ENCODE results near the gene ZNF280C.

ZNF280C gene

GRCh38 chrX:130295519-130296296, 27.0 kb upstream of the ZNF280C start:
- no peak overlapping the region for H2BK12ac ChIP-seq (ENCODE audit: low read length)
- no peaks in the 10 kb centered on the region for H3K4me1 ChIP-seq (ENCODE audit: control insufficient read depth in 1 of 2, insufficient read depth in 2 of 2, low read length in 2 of 2)
- H3K4me2 ChIP-seq (ENCODE audit: low read length) = no peak overlapping the region
- H3K79me2 ChIP-seq (ENCODE audit: control insufficient read depth, insufficient read depth, low read length, poor library complexity) = no peaks in the 10 kb centered on the region
- H3K4me3 ChIP-seq (ENCODE audit: low read depth, low read length) = no peak overlapping the region
- H3K23ac ChIP-seq (ENCODE audit: low read length) = no peak overlapping the region
- no peak overlapping the region for H3K27ac ChIP-seq (ENCODE audit: low read depth, low read length)
- no peak overlapping the region for H2BK5ac ChIP-seq (ENCODE audit: low read depth, low read length, poor library complexity)
- H4K8ac ChIP-seq (ENCODE audit: low read depth, low read length) = no peak overlapping the region
- H4K12ac ChIP-seq (ENCODE audit: low read depth, low read length) = no peak overlapping the region
- no peaks in the 10 kb centered on the region for H3K9me3 ChIP-seq (ENCODE audit: insufficient read depth, low read depth, low read length)
- no peak overlapping the region for H2AFZ ChIP-seq (ENCODE audit: insufficient read depth, low read length, poor library complexity)
- no peak overlapping the region for H3K9ac ChIP-seq (ENCODE audit: low read length)
- no peaks in the 10 kb centered on the region for H3K79me1 ChIP-seq (ENCODE audit: low read length)
- no peak overlapping the region for H3K4ac ChIP-seq (ENCODE audit: low read depth, low read length)
- WGBS (ENCODE audit: extremely low coverage, insufficient coverage, insufficient read length) = no CpG with 5 or more reads among the region's 5 CpGs
- no peak for DNase-seq
- H2AK5ac ChIP-seq (ENCODE audit: low read length) = no peak overlapping the region
- H4K91ac ChIP-seq (ENCODE audit: low read depth, low read length) = no peak overlapping the region
- H3K36me3 ChIP-seq (ENCODE audit: control insufficient read depth in 1 of 2, insufficient read depth in 2 of 2, low read length in 2 of 2) = no peaks in the 10 kb centered on the region
- no peak overlapping the region for H3K14ac ChIP-seq (ENCODE audit: low read length)
- H3K18ac ChIP-seq (ENCODE audit: low read length) = no peak overlapping the region
- H3K27me3 ChIP-seq (ENCODE audit: insufficient read depth, low read length) = no peaks in the 10 kb centered on the region
- H2BK120ac ChIP-seq (ENCODE audit: insufficient read depth, low read length, poor library complexity) = no peak overlapping the region

GRCh38 chrX:130287071-130287770, 18.5 kb upstream of the ZNF280C start:
- H2BK12ac ChIP-seq (ENCODE audit: low read length) = no peak overlapping the region
- H3K79me2 ChIP-seq (ENCODE audit: control insufficient read depth, insufficient read depth, low read length, poor library complexity) = no peaks in the 10 kb centered on the region
- H3K4ac ChIP-seq (ENCODE audit: low read depth, low read length) = no peak overlapping the region
- H2BK5ac ChIP-seq (ENCODE audit: low read depth, low read length, poor library complexity) = no peak overlapping the region
- H3K36me3 ChIP-seq (ENCODE audit: control insufficient read depth in 1 of 2, insufficient read depth in 2 of 2, low read length in 2 of 2) = no peaks in the 10 kb centered on the region
- H4K8ac ChIP-seq (ENCODE audit: low read depth, low read length) = no peak overlapping the region
- H2AK5ac ChIP-seq (ENCODE audit: low read length) = no peak overlapping the region
- H3K4me2 ChIP-seq (ENCODE audit: low read length) = no peak overlapping the region
- H3K79me1 ChIP-seq (ENCODE audit: low read length) = no peaks in the 10 kb centered on the region
- no peaks in the 10 kb centered on the region for H3K9me3 ChIP-seq (ENCODE audit: insufficient read depth, low read depth, low read length)
- no peak overlapping the region for H3K23ac ChIP-seq (ENCODE audit: low read length)
- no CpG with 5 or more reads among the region's 11 CpGs for WGBS (ENCODE audit: extremely low coverage, insufficient coverage, insufficient read length)
- H3K4me3 ChIP-seq (ENCODE audit: low read depth, low read length) = no peak overlapping the region
- no peaks in the 10 kb centered on the region for H3K27me3 ChIP-seq (ENCODE audit: insufficient read depth, low read length)
- no peak overlapping the region for H2AFZ ChIP-seq (ENCODE audit: insufficient read depth, low read length, poor library complexity)
- no peak overlapping the region for H4K91ac ChIP-seq (ENCODE audit: low read depth, low read length)
- no peak for DNase-seq
- H4K12ac ChIP-seq (ENCODE audit: low read depth, low read length) = no peak overlapping the region
- H3K4me1 ChIP-seq (ENCODE audit: control insufficient read depth in 1 of 2, insufficient read depth in 2 of 2, low read length in 2 of 2) = no peaks in the 10 kb centered on the region
- no peak overlapping the region for H3K9ac ChIP-seq (ENCODE audit: low read length)
- H3K27ac ChIP-seq (ENCODE audit: low read depth, low read length) = no peak overlapping the region
- no peak overlapping the region for H3K14ac ChIP-seq (ENCODE audit: low read length)
- no peak overlapping the region for H3K18ac ChIP-seq (ENCODE audit: low read length)
- no peak overlapping the region for H2BK120ac ChIP-seq (ENCODE audit: insufficient read depth, low read length, poor library complexity)

GRCh38 chrX:130285710-130286109, 17.0 kb upstream of the ZNF280C start:
- H3K27me3 ChIP-seq (ENCODE audit: insufficient read depth, low read length) = no peaks in the 10 kb centered on the region
- H2BK5ac ChIP-seq (ENCODE audit: low read depth, low read length, poor library complexity) = no peak overlapping the region
- no peak overlapping the region for H4K91ac ChIP-seq (ENCODE audit: low read depth, low read length)
- no peak overlapping the region for H2BK120ac ChIP-seq (ENCODE audit: insufficient read depth, low read length, poor library complexity)
- no CpG with 5 or more reads among the region's 2 CpGs for WGBS (ENCODE audit: extremely low coverage, insufficient coverage, insufficient read length)
- H3K4ac ChIP-seq (ENCODE audit: low read depth, low read length) = no peak overlapping the region
- no peaks in the 10 kb centered on the region for H3K79me2 ChIP-seq (ENCODE audit: control insufficient read depth, insufficient read depth, low read length, poor library complexity)
- DNase-seq = no peak
- no peaks in the 10 kb centered on the region for H3K36me3 ChIP-seq (ENCODE audit: control insufficient read depth in 1 of 2, insufficient read depth in 2 of 2, low read length in 2 of 2)
- no peaks in the 10 kb centered on the region for H3K9me3 ChIP-seq (ENCODE audit: insufficient read depth, low read depth, low read length)
- H3K18ac ChIP-seq (ENCODE audit: low read length) = no peak overlapping the region
- H3K4me3 ChIP-seq (ENCODE audit: low read depth, low read length) = no peak overlapping the region
- no peak overlapping the region for H3K27ac ChIP-seq (ENCODE audit: low read depth, low read length)
- no peak overlapping the region for H2AFZ ChIP-seq (ENCODE audit: insufficient read depth, low read length, poor library complexity)
- no peaks in the 10 kb centered on the region for H3K79me1 ChIP-seq (ENCODE audit: low read length)
- no peak overlapping the region for H2AK5ac ChIP-seq (ENCODE audit: low read length)
- no peak overlapping the region for H3K14ac ChIP-seq (ENCODE audit: low read length)
- H3K4me2 ChIP-seq (ENCODE audit: low read length) = no peak overlapping the region
- H3K23ac ChIP-seq (ENCODE audit: low read length) = no peak overlapping the region
- H3K9ac ChIP-seq (ENCODE audit: low read length) = no peak overlapping the region
- H3K4me1 ChIP-seq (ENCODE audit: control insufficient read depth in 1 of 2, insufficient read depth in 2 of 2, low read length in 2 of 2) = no peaks in the 10 kb centered on the region
- H4K12ac ChIP-seq (ENCODE audit: low read depth, low read length) = no peak overlapping the region
- no peak overlapping the region for H4K8ac ChIP-seq (ENCODE audit: low read depth, low read length)
- no peak overlapping the region for H2BK12ac ChIP-seq (ENCODE audit: low read length)

GRCh38 chrX:130285069-130285620, 16.4 kb upstream of the ZNF280C start:
- Histone ChIP-seq H3K9me3 (ENCODE audit: insufficient read depth, low read depth, low read length) (no peaks in the 10 kb centered on the region), H4K12ac (ENCODE audit: low read depth, low read length) (no peak overlapping the region), H3K4me1 (ENCODE audit: control insufficient read depth in 1 of 2, insufficient read depth in 2 of 2, low read length in 2 of 2) (no peaks in the 10 kb centered on the region), H2BK12ac (ENCODE audit: low read length) (no peak overlapping the region), H3K23ac (ENCODE audit: low read length) (no peak overlapping the region), H4K91ac (ENCODE audit: low read depth, low read length) (no peak overlapping the region), H3K27me3 (ENCODE audit: insufficient read depth, low read length) (no peaks in the 10 kb centered on the region), H3K4me3 (ENCODE audit: low read depth, low read length) (no peak overlapping the region), H3K4me2 (ENCODE audit: low read length) (no peak overlapping the region), H2BK120ac (ENCODE audit: insufficient read depth, low read length, poor library complexity) (no peak overlapping the region), H3K14ac (ENCODE audit: low read length) (no peak overlapping the region), H3K79me2 (ENCODE audit: control insufficient read depth, insufficient read depth, low read length, poor library complexity) (no peaks in the 10 kb centered on the region), H3K79me1 (ENCODE audit: low read length) (no peaks in the 10 kb centered on the region), H3K4ac (ENCODE audit: low read depth, low read length) (no peak overlapping the region), H3K36me3 (ENCODE audit: control insufficient read depth in 1 of 2, insufficient read depth in 2 of 2, low read length in 2 of 2) (no peaks in the 10 kb centered on the region), H2AFZ (ENCODE audit: insufficient read depth, low read length, poor library complexity) (no peak overlapping the region), H3K18ac (ENCODE audit: low read length) (no peak overlapping the region), H2BK5ac (ENCODE audit: low read depth, low read length, poor library complexity) (no peak overlapping the region), H3K27ac (ENCODE audit: low read depth, low read length) (no peak overlapping the region), H3K9ac (ENCODE audit: low read length) (no peak overlapping the region), H4K8ac (ENCODE audit: low read depth, low read length) (no peak overlapping the region), H2AK5ac (ENCODE audit: low read length) (no peak overlapping the region)
- DNase-seq = peak in 1 of 2 donors; percentile 1
- WGBS (ENCODE audit: extremely low coverage, insufficient coverage, insufficient read length) = no CpG with 5 or more reads among the region's 3 CpGs

Data from trophoblast cell (in vitro differentiated cells and primary cell).